CD4-positive, alpha-beta memory T cell (primary cell): ENCODE data around the gene DDX47. TPM values are rescaled to one million over a fixed set of nuclear protein-coding genes. Genes with fewer than 3 reads are reported as not detected.
A peak's percentile ranks its signal among the peaks of the same experiment; 100 is the strongest.

Source experiments
- CTCF ChIA-PET: fragments of 350-600 bp; sonication (Branson Sonifier 250); formaldehyde crosslinking; loops from one replicate; lab custom pipeline; 2021; ENCODE audit warnings: inconsistent platforms; ENCODE audit not compliant: partially characterized antibody; lab: Charles Lee
- POLR2A ChIA-PET: fragments of 350-600 bp; sonication (Branson Sonifier 250); formaldehyde crosslinking; loops from one replicate; lab custom pipeline; 2021; ENCODE audit not compliant: partially characterized antibody; lab: Charles Lee
- DNase-seq, 5 donors: peaks; one replicate each; pipeline versions ENCODE4 v3.0.0 to v3.0.0-alpha.2; 2020 to 2022; ENCODE audit warnings: mixed read lengths in 1 of 5
- H3K27ac ChIP-seq: one replicate; pipeline ENCODE4 v1.7.0; 2013; ENCODE audit warnings: low read depth, low read length
- H3K27me3 ChIP-seq: 2 replicates; pipeline ENCODE4 v1.7.0; 2013; ENCODE audit warnings: mild to moderate bottlenecking, low read length, moderate library complexity; ENCODE audit not compliant: insufficient read depth
- H3K36me3 ChIP-seq: 2 replicates; pipeline ENCODE4 v1.7.0; 2013; ENCODE audit warnings: mild to moderate bottlenecking, low read length, moderate library complexity; ENCODE audit not compliant: insufficient read depth
- H3K4me1 ChIP-seq: 2 replicates; pipeline ENCODE4 v1.7.0; 2013; ENCODE audit warnings: mild to moderate bottlenecking, low read length, moderate library complexity; ENCODE audit not compliant: insufficient read depth
- H3K4me3 ChIP-seq, 2 donors: one replicate each; pipeline ENCODE4 v1.7.0; 2013; ENCODE audit warnings: low read length in 2 of 2, mild to moderate bottlenecking in 1 of 2
- H3K9me3 ChIP-seq, 2 donors: one replicate each; pipeline ENCODE4 v1.7.0; 2013; ENCODE audit warnings: low read length in 2 of 2, control low read depth in 1 of 2; ENCODE audit not compliant: control insufficient read depth in 1 of 2
- H3K27ac Mint-ChIP-seq, 7 donors: one replicate each; pipeline ENCODE4 v1.8.0; 2020 to 2021; ENCODE audit warnings: mixed read lengths in 7 of 7, mild to moderate bottlenecking in 6 of 7, inconsistent platforms in 3 of 7, moderate library complexity in 3 of 7
- H3K27me3 Mint-ChIP-seq, 2 donors: one replicate each; pipeline ENCODE4 v1.8.0; 2020 to 2021; ENCODE audit warnings: mixed read lengths in 2 of 2
- H3K36me3 Mint-ChIP-seq, 2 donors: one replicate each; pipeline ENCODE4 v1.8.0; 2020 to 2021; ENCODE audit warnings: mixed read lengths in 2 of 2, inconsistent platforms in 1 of 2, mild to moderate bottlenecking in 1 of 2
- H3K4me1 Mint-ChIP-seq, 4 donors: one replicate each; pipeline ENCODE4 v1.8.0; 2020 to 2021; ENCODE audit warnings: mixed read lengths in 4 of 4, mild to moderate bottlenecking in 1 of 4
- H3K4me3 Mint-ChIP-seq, 8 donors: one replicate each; pipeline ENCODE4 v1.8.0; 2020 to 2021; ENCODE audit warnings: mixed read lengths in 8 of 8, mild to moderate bottlenecking in 7 of 8, moderate library complexity in 6 of 8, inconsistent platforms in 3 of 8
- H3K9me3 Mint-ChIP-seq, 8 donors: one replicate each; pipeline ENCODE4 v1.8.0; 2020 to 2021; ENCODE audit warnings: mixed read lengths in 8 of 8, mild to moderate bottlenecking in 5 of 8, inconsistent platforms in 3 of 8, moderate library complexity in 1 of 8
- intact Hi-C: fragments of 100-400 bp; cut with micrococcal nuclease; formaldehyde crosslinking; loops from one replicate; pipeline ENCODE4 v1.15.1; 2023
- polyA plus RNA-seq, 2 donors: library from polyadenylated mRNA; unstranded; fragments of 300-500 nt; fragmentation: Illumina TruSeq; gene quantifications; one replicate each; pipeline ENCODE4 v1.2.3, GENCODE V29; 2021
- total RNA-seq, 2 experiments: library from RNA; stranded (reverse); gene quantifications; one replicate each; pipeline ENCODE4 v1.2.3, GENCODE V29; 2021

Gene DDX47
- total and polyA plus RNA-seq, 4 experiments from 2014 or later, result 66.5 to 74.9 (median 68.9) TPM

- Histone ChIP-seq H3K27ac (no peak overlapping the region), H3K9me3 (no peaks in the 10 kb centered on the region), H3K27me3 (no peaks in the 10 kb centered on the region), H3K4me1 (no peaks in the 10 kb centered on the region), H3K36me3 (no peaks in the 10 kb centered on the region), H3K4me3 (no peak overlapping the region)
- Mint-ChIP-seq H3K4me3 (no peak overlapping the region), H3K36me3 (peaks cover 0 to 9% of the 10 kb centered on the region in 2 donors), H3K27ac (no peak overlapping the region), H3K4me1 (peaks cover 0 to 2% (median 0%) of the 10 kb centered on the region in 4 donors), H3K27me3 (peaks cover 0 to 1% of the 10 kb centered on the region in 2 donors), H3K9me3 (peaks cover 0 to 4% (median 0%) of the 10 kb centered on the region in 8 donors)
- no peak for DNase-seq
- intact Hi-C loops, result no loop called here
- ChIA-PET POLR2A (no interaction called here), CTCF (interaction anchor here (1.5 kb wide), 1 partner anchor 14 kb away, joined by 4 read pairs; no protein-coding TSS in a partner anchor)
Observed at GRCh38 chr12:12864243-12864642, 51.1 kb downstream of the DDX47 start.

GRCh38 chr12:12868477-12869235 lies 55.5 kb downstream of the DDX47 start:
- intact Hi-C loops, result no loop called here
- H3K27me3 Mint-ChIP-seq, result peaks cover 0 to 1% of the 10 kb centered on the region in 2 donors
- Histone ChIP-seq H3K36me3 (no peaks in the 10 kb centered on the region), H3K9me3 (no peaks in the 10 kb centered on the region), H3K27ac (no peak overlapping the region), H3K27me3 (no peaks in the 10 kb centered on the region), H3K4me3 (no peak overlapping the region), H3K4me1 (no peaks in the 10 kb centered on the region)
- DNase-seq, result no peak
- H3K27ac Mint-ChIP-seq, result peak overlapping the region in 1 of 7 donors; percentile 14
- H3K4me3 Mint-ChIP-seq, result no peak overlapping the region
- H3K36me3 Mint-ChIP-seq, result peaks cover 0 to 6% of the 10 kb centered on the region in 2 donors
- POLR2A ChIA-PET, result no interaction called here
- CTCF ChIA-PET, result interaction anchor here (0.6 kb wide), 1 partner anchor 12 kb away, joined by 3 read pairs; no protein-coding TSS in a partner anchor
- H3K9me3 Mint-ChIP-seq, result peaks cover 0 to 2% (median 0%) of the 10 kb centered on the region in 8 donors
- H3K4me1 Mint-ChIP-seq, result peaks cover 0 to 2% (median under 1%) of the 10 kb centered on the region in 4 donors

GRCh38 chr12:12870465-12870864 lies 57.3 kb downstream of the DDX47 start:
- POLR2A ChIA-PET, result no interaction called here
- peaks cover 0 to 3% of the 10 kb centered on the region in 2 donors for H3K36me3 Mint-ChIP-seq
- CTCF ChIA-PET, result no interaction called here
- no peaks in the 10 kb centered on the region for H3K27me3 ChIP-seq
- no peaks in the 10 kb centered on the region for H3K9me3 ChIP-seq
- H3K4me1 Mint-ChIP-seq, result peaks cover 0 to 2% (median under 1%) of the 10 kb centered on the region in 4 donors
- no peak overlapping the region for H3K4me3 Mint-ChIP-seq
- H3K27ac ChIP-seq, result no peak overlapping the region
- DNase-seq, result no peak
- no peak overlapping the region for H3K4me3 ChIP-seq
- H3K9me3 Mint-ChIP-seq, result no peaks in the 10 kb centered on the region
- H3K27me3 Mint-ChIP-seq, result no peaks in the 10 kb centered on the region
- intact Hi-C loops, result no loop called here
- H3K27ac Mint-ChIP-seq, result peak overlapping the region in 1 of 7 donors; percentile 52
- H3K4me1 ChIP-seq, result no peaks in the 10 kb centered on the region
- no peaks in the 10 kb centered on the region for H3K36me3 ChIP-seq

GRCh38 chr12:12871587-12872138 lies 58.5 kb downstream of the DDX47 start:
- POLR2A ChIA-PET, result no interaction called here
- H3K27me3 ChIP-seq, result no peaks in the 10 kb centered on the region
- H3K4me3 ChIP-seq, result no peak overlapping the region
- H3K9me3 ChIP-seq, result no peaks in the 10 kb centered on the region
- Mint-ChIP-seq H3K27ac (peak overlapping the region in 4 of 7 donors; percentile 23 to 75 (median 40)), H3K27me3 (no peaks in the 10 kb centered on the region), H3K4me1 (peaks cover 0 to 2% (median under 1%) of the 10 kb centered on the region in 4 donors), H3K36me3 (peaks cover 0 to 3% of the 10 kb centered on the region in 2 donors), H3K4me3 (no peak overlapping the region), H3K9me3 (no peaks in the 10 kb centered on the region)
- intact Hi-C loops, result no loop called here
- CTCF ChIA-PET, result interaction anchor here (0.6 kb wide), 1 partner anchor 108 kb away, joined by 3 read pairs; no protein-coding TSS in a partner anchor
- H3K27ac ChIP-seq, result no peak overlapping the region
- no peaks in the 10 kb centered on the region for H3K36me3 ChIP-seq
- DNase-seq, result no peak
- H3K4me1 ChIP-seq, result no peaks in the 10 kb centered on the region

GRCh38 chr12:12872139-12872933 lies 59.2 kb downstream of the DDX47 start:
- H3K4me3 ChIP-seq, result no peak overlapping the region
- H3K27me3 ChIP-seq, result no peaks in the 10 kb centered on the region
- no peaks in the 10 kb centered on the region for H3K27me3 Mint-ChIP-seq
- no peaks in the 10 kb centered on the region for H3K9me3 ChIP-seq
- peak overlapping the region in 4 of 7 donors; percentile 23 to 75 (median 40) for H3K27ac Mint-ChIP-seq
- H3K4me1 Mint-ChIP-seq, result peaks cover 0 to 2% (median under 1%) of the 10 kb centered on the region in 4 donors
- no peaks in the 10 kb centered on the region for H3K9me3 Mint-ChIP-seq
- H3K36me3 Mint-ChIP-seq, result peaks cover 0 to 3% of the 10 kb centered on the region in 2 donors
- H3K36me3 ChIP-seq, result no peaks in the 10 kb centered on the region
- H3K4me3 Mint-ChIP-seq, result no peak overlapping the region
- CTCF ChIA-PET, result no interaction called here
- no peaks in the 10 kb centered on the region for H3K4me1 ChIP-seq
- DNase-seq, result no peak
- intact Hi-C loops, result no loop called here
- POLR2A ChIA-PET, result no interaction called here
- no peak overlapping the region for H3K27ac ChIP-seq

- Histone ChIP-seq H3K9me3 (no peaks in the 10 kb centered on the region), H3K27me3 (no peaks in the 10 kb centered on the region), H3K36me3 (no peaks in the 10 kb centered on the region), H3K4me1 (no peaks in the 10 kb centered on the region), H3K4me3 (no peak overlapping the region), H3K27ac (no peak overlapping the region)
- Mint-ChIP-seq H3K27ac (no peak overlapping the region), H3K4me1 (peaks cover 0 to 2% (median under 1%) of the 10 kb centered on the region in 4 donors), H3K36me3 (peaks cover 0 to 3% of the 10 kb centered on the region in 2 donors), H3K9me3 (no peaks in the 10 kb centered on the region), H3K27me3 (no peaks in the 10 kb centered on the region), H3K4me3 (no peak overlapping the region)
- intact Hi-C loops, result no loop called here
- ChIA-PET POLR2A (no interaction called here), CTCF (interaction anchor here (0.5 kb wide), 1 partner anchor 62 kb away, joined by 3 read pairs; no protein-coding TSS in a partner anchor)
- DNase-seq, result no peak
Observed at GRCh38 chr12:12872934-12873275, 59.8 kb downstream of the DDX47 start.

GRCh38 chr12:12874029-12874428 lies 60.9 kb downstream of the DDX47 start:
- Histone ChIP-seq H3K9me3 (no peaks in the 10 kb centered on the region), H3K36me3 (no peaks in the 10 kb centered on the region), H3K27ac (no peak overlapping the region), H3K4me1 (no peaks in the 10 kb centered on the region), H3K27me3 (no peaks in the 10 kb centered on the region), H3K4me3 (no peak overlapping the region)
- no peaks in the 10 kb centered on the region for H3K27me3 Mint-ChIP-seq
- peaks cover 0 to 2% (median under 1%) of the 10 kb centered on the region in 4 donors for H3K4me1 Mint-ChIP-seq
- peak overlapping the region in 2 of 7 donors; percentile 6 to 59 for H3K27ac Mint-ChIP-seq
- ChIA-PET CTCF (interaction anchor here (1.0 kb wide), 1 partner anchor 42 kb away, joined by 4 read pairs; no protein-coding TSS in a partner anchor), POLR2A (no interaction called here)
- no peaks in the 10 kb centered on the region for H3K9me3 Mint-ChIP-seq
- H3K36me3 Mint-ChIP-seq, result peaks cover 0 to 3% of the 10 kb centered on the region in 2 donors
- H3K4me3 Mint-ChIP-seq, result no peak overlapping the region
- intact Hi-C loops, result no loop called here
- DNase-seq, result no peak
